Left lung (tissue), 10 donors: Measurements from ENCODE around the gene LSM3. TPM values are rescaled to one million over a fixed set of nuclear protein-coding genes. Genes with fewer than 3 reads are reported as not detected.

Experiments
- ATAC-seq: fragments of 200-7000 bp; cut with Tn5 transposase; one replicate; pipeline ENCODE4 v1.9.1; 2020; ENCODE audit warnings: moderate library complexity
- DNase-seq, 4 donors: peaks; one replicate each; pipeline ENCODE4 v3.0.0-alpha.2; 2013 to 2020
- H3K27ac ChIP-seq, 2 donors: fragments of 200-600 bp; sonication (generic) in 1 of 2; one replicate each; pipeline versions ENCODE4 v1.5.0 to v1.8.0; 2020 to 2021
- H3K27me3 ChIP-seq, 2 donors: fragments of 200-600 bp; sonication (generic) in 1 of 2; one replicate each; pipeline versions ENCODE4 v1.5.0 to v1.8.0; 2020 to 2021
- H3K36me3 ChIP-seq, 2 donors: fragments of 200-600 bp; sonication (generic) in 1 of 2; one replicate each; pipeline versions ENCODE4 v1.5.0 to v1.8.0; 2020 to 2021
- H3K4me1 ChIP-seq, 2 donors: fragments of 200-600 bp; one replicate each; pipeline ENCODE4 v1.8.0; 2021
- H3K4me3 ChIP-seq, 2 donors: fragments of 200-600 bp; sonication (generic) in 1 of 2; one replicate each; pipeline versions ENCODE4 v1.5.0 to v1.8.0; 2020 to 2021; ENCODE audit warnings: mild to moderate bottlenecking in 1 of 2
- H3K9me3 ChIP-seq, 2 donors: fragments of 200-600 bp; sonication (generic) in 1 of 2; one replicate each; pipeline versions ENCODE4 v1.5.0 to v1.8.0; 2020 to 2021
- CTCF ChIP-seq, 2 donors: fragments of 200-600 bp; sonication (generic) in 1 of 2; IDR thresholded peaks; one replicate each; pipeline versions ENCODE4 v1.5.0 to v1.8.0; 2021; ENCODE audit warnings: antibody characterized with exemption in 2 of 2
- intact Hi-C, 2 donors: fragments of 100-400 bp; cut with DNase I; formaldehyde crosslinking; loops; one replicate each; pipeline versions ENCODE4 v1.11.2 to v1.14.2; 2022
- polyA plus RNA-seq, 6 donors: library from polyadenylated mRNA; unstranded; fragments of 120-200 nt; gene quantifications; one replicate each; pipeline ENCODE4 v1.2.1, GENCODE V29; 2013; ENCODE audit not compliant: insufficient read length in 6 of 6
- total RNA-seq, 2 donors: library from RNA; stranded (reverse); fragmentation: NEBNext Ultra II Directional; extraction: Animal tissue kit (Norgen Biotek cat#: 25700); gene quantifications; one replicate each; pipeline ENCODE4 v1.2.1, GENCODE V29; 2021
- donor health status: DM: no; HTN: yes; CAD: no.
- donor health status: DM: no; HTN: no; CAD: no.

Gene LSM3
- total and polyA plus RNA-seq, 8 donors = 10.6 to 16.5 (median 15.2) TPM

- intact Hi-C loops = no loop called here
- no peak overlapping the region for H3K27ac ChIP-seq
- peaks cover 6 to 20% of the 10 kb centered on the region in 2 donors for H3K4me1 ChIP-seq
- H3K4me3 ChIP-seq = no peak overlapping the region
- H3K9me3 ChIP-seq = no peaks in the 10 kb centered on the region
- ATAC-seq = no peak
- peaks cover 5 to 92% of the 10 kb centered on the region in 2 donors for H3K36me3 ChIP-seq
- DNase-seq = no peak
- H3K27me3 ChIP-seq = no peaks in the 10 kb centered on the region
- no peak for TF ChIP-seq CTCF (IDR thresholded peaks at IDR 0.05)
Measured at GRCh38 chr3:14131134-14131533, 47.5 kb upstream of the LSM3 start.

- Histone ChIP-seq H3K27ac (no peak overlapping the region), H3K9me3 (no peaks in the 10 kb centered on the region), H3K4me1 (peaks cover 0 to 10% of the 10 kb centered on the region in 2 donors), H3K36me3 (peaks cover 5 to 100% of the 10 kb centered on the region in 2 donors), H3K4me3 (no peak overlapping the region), H3K27me3 (no peaks in the 10 kb centered on the region)
- DNase-seq = no peak
- TF ChIP-seq CTCF (IDR thresholded peaks at IDR 0.05) = no peak
- intact Hi-C loops = no loop called here
- ATAC-seq = no peak
Measured at GRCh38 chr3:14132120-14132519, 46.5 kb upstream of the LSM3 start.

GRCh38 chr3:14132689-14133088 lies 45.9 kb upstream of the LSM3 start:
- no peak for DNase-seq
- Histone ChIP-seq H3K9me3 (no peaks in the 10 kb centered on the region), H3K4me1 (peaks cover 0 to 4% of the 10 kb centered on the region in 2 donors), H3K27me3 (no peaks in the 10 kb centered on the region), H3K36me3 (peaks cover 5 to 100% of the 10 kb centered on the region in 2 donors), H3K27ac (no peak overlapping the region), H3K4me3 (no peak overlapping the region)
- no peak for TF ChIP-seq CTCF (IDR thresholded peaks at IDR 0.05)
- intact Hi-C loops = no loop called here
- ATAC-seq = no peak

GRCh38 chr3:14133188-14133800 lies 45.3 kb upstream of the LSM3 start:
- ATAC-seq = no peak
- no peaks in the 10 kb centered on the region for H3K4me1 ChIP-seq
- peaks cover 5 to 100% of the 10 kb centered on the region in 2 donors for H3K36me3 ChIP-seq
- H3K9me3 ChIP-seq = no peaks in the 10 kb centered on the region
- TF ChIP-seq CTCF (IDR thresholded peaks at IDR 0.05) = no peak
- DNase-seq = no peak
- no peaks in the 10 kb centered on the region for H3K27me3 ChIP-seq
- H3K27ac ChIP-seq = no peak overlapping the region
- intact Hi-C loops = no loop called here
- no peak overlapping the region for H3K4me3 ChIP-seq

GRCh38 chr3:14133876-14134275 lies 44.7 kb upstream of the LSM3 start:
- intact Hi-C loops = no loop called here
- no peaks in the 10 kb centered on the region for H3K27me3 ChIP-seq
- ATAC-seq (no peak), DNase-seq (no peak)
- H3K4me3 ChIP-seq = no peak overlapping the region
- TF ChIP-seq CTCF (IDR thresholded peaks at IDR 0.05) = no peak
- H3K27ac ChIP-seq = no peak overlapping the region
- H3K36me3 ChIP-seq = peaks cover 5 to 100% of the 10 kb centered on the region in 2 donors
- H3K9me3 ChIP-seq = no peaks in the 10 kb centered on the region
- no peaks in the 10 kb centered on the region for H3K4me1 ChIP-seq
